ENCODE data around the gene TEAD4. TPM values are rescaled to one million over a fixed set of nuclear protein-coding genes. Genes with fewer than 3 reads are reported as not detected.

The TEAD4 gene
- total RNA-seq, 1 donor from 2014 or later: 19.7 TPM

DNA sequence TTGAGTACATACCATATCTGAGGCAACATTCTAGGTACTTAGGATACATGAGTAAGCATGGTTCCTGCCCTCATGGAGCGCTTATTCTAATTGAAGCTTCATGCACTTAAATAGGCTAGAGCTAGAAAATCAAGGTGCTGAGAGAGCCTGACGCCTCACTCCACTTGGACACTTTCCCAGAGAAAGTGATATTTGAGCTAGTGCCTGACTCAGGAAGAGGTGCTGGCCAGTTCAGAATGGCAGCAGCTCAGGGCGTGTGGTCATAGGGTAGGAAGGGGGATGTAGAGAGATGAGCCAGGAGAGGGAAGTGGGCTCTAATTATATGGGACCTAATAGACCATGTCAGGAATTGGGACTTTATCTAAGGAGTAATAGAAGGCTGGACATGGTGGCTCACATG lies 35.2 kb upstream of the TEAD4 start:
- Mint-ChIP-seq H3K27me3 (no peaks in the 10 kb centered on the region), H3K4me3 (ENCODE audit: low read depth) (no peak overlapping the region), H3K36me3 (ENCODE audit: insufficient read depth) (peaks cover 26% of the 10 kb centered on the region), H3K9me3 (ENCODE audit: low read depth) (no peaks in the 10 kb centered on the region), H3K27ac (no peak overlapping the region), H3K4me1 (ENCODE audit: low read depth) (no peaks in the 10 kb centered on the region)
- no peak for DNase-seq (ENCODE audit: low spot score, unreplicated experiment)
- TF ChIP-seq, protein P1, sequence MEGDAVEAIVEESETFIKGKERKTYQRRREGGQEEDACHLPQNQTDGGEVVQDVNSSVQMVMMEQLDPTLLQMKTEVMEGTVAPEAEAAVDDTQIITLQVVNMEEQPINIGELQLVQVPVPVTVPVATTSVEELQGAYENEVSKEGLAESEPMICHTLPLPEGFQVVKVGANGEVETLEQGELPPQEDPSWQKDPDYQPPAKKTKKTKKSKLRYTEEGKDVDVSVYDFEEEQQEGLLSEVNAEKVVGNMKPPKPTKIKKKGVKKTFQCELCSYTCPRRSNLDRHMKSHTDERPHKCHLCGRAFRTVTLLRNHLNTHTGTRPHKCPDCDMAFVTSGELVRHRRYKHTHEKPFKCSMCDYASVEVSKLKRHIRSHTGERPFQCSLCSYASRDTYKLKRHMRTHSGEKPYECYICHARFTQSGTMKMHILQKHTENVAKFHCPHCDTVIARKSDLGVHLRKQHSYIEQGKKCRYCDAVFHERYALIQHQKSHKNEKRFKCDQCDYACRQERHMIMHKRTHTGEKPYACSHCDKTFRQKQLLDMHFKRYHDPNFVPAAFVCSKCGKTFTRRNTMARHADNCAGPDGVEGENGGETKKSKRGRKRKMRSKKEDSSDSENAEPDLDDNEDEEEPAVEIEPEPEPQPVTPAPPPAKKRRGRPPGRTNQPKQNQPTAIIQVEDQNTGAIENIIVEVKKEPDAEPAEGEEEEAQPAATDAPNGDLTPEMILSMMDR (IDR thresholded peaks at IDR 0.05; ENCODE audit: unreplicated experiment): no peak

DNA sequence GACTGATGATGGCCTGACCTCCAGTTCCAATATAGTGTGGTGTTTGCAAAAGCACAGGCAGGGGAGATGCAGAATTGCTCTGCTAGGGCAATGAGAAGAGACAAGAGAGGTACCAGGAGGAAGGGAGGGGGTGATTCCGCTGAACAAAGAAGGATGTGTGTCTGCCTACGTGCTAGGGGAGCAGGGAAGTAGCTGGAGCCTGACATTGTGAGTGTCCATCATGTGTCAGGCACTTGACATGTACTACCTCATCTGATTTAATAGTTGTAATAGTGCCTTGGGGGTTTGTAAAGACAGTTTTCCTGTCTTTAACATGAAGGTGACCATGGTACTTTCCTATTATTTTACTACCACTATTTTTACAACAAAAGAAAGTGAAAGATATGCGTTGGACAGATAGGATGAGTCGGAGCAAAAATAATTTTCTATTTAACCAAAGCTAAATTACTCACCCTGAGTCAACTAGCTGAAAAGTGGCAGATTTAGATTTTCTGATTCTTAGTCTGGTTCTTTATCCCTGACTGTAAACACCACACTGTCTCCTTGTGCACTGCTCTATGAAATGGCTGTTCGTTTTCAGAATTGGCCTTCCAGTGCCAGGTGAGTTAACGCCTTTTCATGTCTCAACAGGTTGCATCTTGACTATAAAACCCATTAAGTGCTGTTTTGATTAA lies 33.7 kb upstream of the TEAD4 start:
- H3K27ac Mint-ChIP-seq: no peak overlapping the region
- no peak overlapping the region for H3K4me3 Mint-ChIP-seq (ENCODE audit: low read depth)
- H3K36me3 Mint-ChIP-seq (ENCODE audit: insufficient read depth): peaks cover 30% of the 10 kb centered on the region
- no peaks in the 10 kb centered on the region for H3K27me3 Mint-ChIP-seq
- H3K4me1 Mint-ChIP-seq (ENCODE audit: low read depth): no peaks in the 10 kb centered on the region
- no peak for DNase-seq (ENCODE audit: low spot score, unreplicated experiment)
- no peaks in the 10 kb centered on the region for H3K9me3 Mint-ChIP-seq (ENCODE audit: low read depth)
- TF ChIP-seq, protein P1 (IDR thresholded peaks at IDR 0.05; ENCODE audit: unreplicated experiment): no peak

DNA sequence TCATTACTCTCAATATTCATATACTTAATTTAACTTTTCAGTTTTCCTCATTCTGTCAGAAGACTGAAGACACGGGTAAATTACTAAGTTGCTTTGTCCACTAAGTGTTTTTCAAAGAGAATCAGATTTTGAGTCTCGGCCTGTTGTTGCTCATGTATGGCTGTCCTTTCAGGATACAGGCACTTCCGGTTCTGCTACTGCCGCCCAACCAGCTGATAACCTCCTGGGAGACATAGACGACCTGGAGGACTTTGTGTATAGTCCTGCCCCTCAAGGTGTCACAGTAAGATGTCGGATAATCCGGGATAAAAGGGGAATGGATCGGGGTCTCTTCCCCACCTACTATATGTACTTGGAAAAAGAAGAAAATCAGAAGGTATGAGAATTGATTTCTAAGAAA lies 28.3 kb upstream of the TEAD4 start:
- H3K4me3 Mint-ChIP-seq (ENCODE audit: low read depth): no peak overlapping the region
- no peaks in the 10 kb centered on the region for H3K4me1 Mint-ChIP-seq (ENCODE audit: low read depth)
- no peaks in the 10 kb centered on the region for H3K27me3 Mint-ChIP-seq
- TF ChIP-seq, protein P1 (IDR thresholded peaks at IDR 0.05; ENCODE audit: unreplicated experiment): no peak
- H3K27ac Mint-ChIP-seq: no peak overlapping the region
- DNase-seq (ENCODE audit: low spot score, unreplicated experiment): no peak
- H3K9me3 Mint-ChIP-seq (ENCODE audit: low read depth): no peaks in the 10 kb centered on the region
- peaks cover 31% of the 10 kb centered on the region for H3K36me3 Mint-ChIP-seq (ENCODE audit: insufficient read depth)

DNA sequence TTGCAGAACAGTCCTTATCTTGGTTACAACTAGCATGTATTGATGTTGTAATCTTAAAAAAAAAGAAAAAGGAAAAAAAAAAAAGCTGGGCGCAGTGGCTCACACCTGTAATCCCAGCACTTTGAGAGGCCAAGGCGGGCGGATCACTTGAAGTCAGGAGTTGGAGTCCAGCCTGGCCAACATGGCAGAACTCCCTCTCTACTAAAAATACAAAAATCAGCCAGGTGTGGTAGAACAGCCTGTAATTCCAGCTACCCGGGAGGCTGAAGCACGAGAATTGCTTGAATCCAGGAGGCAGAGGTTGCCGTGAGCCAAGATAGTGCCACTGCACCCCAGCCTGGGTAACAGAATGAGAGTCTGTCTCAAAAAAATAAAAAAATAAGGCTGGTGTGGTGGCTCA lies 25.6 kb upstream of the TEAD4 start:
- no peak overlapping the region for H3K27ac Mint-ChIP-seq
- no peaks in the 10 kb centered on the region for H3K9me3 Mint-ChIP-seq (ENCODE audit: low read depth)
- no peaks in the 10 kb centered on the region for H3K4me1 Mint-ChIP-seq (ENCODE audit: low read depth)
- no peak for DNase-seq (ENCODE audit: low spot score, unreplicated experiment)
- TF ChIP-seq, protein P1 (IDR thresholded peaks at IDR 0.05; ENCODE audit: unreplicated experiment): no peak
- peaks cover 34% of the 10 kb centered on the region for H3K36me3 Mint-ChIP-seq (ENCODE audit: insufficient read depth)
- no peak overlapping the region for H3K4me3 Mint-ChIP-seq (ENCODE audit: low read depth)
- H3K27me3 Mint-ChIP-seq: no peaks in the 10 kb centered on the region

DNA sequence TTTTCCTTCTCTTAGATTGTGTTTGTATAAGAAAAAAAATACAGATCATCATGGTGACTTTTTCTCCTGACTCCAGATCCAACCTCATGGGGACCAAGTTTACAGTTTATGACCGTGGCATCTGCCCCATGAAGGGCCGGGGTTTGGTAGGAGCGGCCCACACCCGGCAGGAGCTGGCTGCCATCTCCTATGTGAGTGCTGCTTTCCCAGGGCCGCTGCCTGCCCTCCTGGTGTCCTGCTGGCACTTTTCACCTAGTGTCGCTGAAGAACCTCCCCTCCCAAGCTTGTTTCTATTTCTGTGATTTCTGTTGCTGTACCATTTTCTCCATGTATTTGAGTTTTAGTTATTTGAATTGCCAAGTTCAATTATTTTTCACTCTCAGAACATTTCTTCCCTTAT lies 24.8 kb upstream of the TEAD4 start:
- Mint-ChIP-seq H3K27me3 (no peaks in the 10 kb centered on the region), H3K36me3 (ENCODE audit: insufficient read depth) (peaks cover 37% of the 10 kb centered on the region), H3K4me1 (ENCODE audit: low read depth) (no peaks in the 10 kb centered on the region), H3K27ac (no peak overlapping the region), H3K9me3 (ENCODE audit: low read depth) (no peaks in the 10 kb centered on the region), H3K4me3 (ENCODE audit: low read depth) (no peak overlapping the region)
- TF ChIP-seq, protein P1 (IDR thresholded peaks at IDR 0.05; ENCODE audit: unreplicated experiment): no peak
- no peak for DNase-seq (ENCODE audit: low spot score, unreplicated experiment)

Measured in progenitor cell of endocrine pancreas (in vitro differentiated cells).